Adrenal gland (tissue), 12 donors: ENCODE data around the gene CTNND2. TPM values are rescaled to one million over a fixed set of nuclear protein-coding genes. Genes with fewer than 3 reads are reported as not detected.

Experiments used
- DNase-seq, 7 donors: peaks; one replicate each; pipeline ENCODE4 v3.0.0-alpha.2; 2019 to 2020
- H3K27ac ChIP-seq, 5 donors: fragments of 200-600 bp; sonication (generic) in 4 of 5; 1 replicate in 3 of 5; 2 replicates in 2 of 5; pipeline versions ENCODE4 v1.5.1 to v1.8.0; 2016 to 2020; ENCODE audit warnings: mild to moderate bottlenecking in 1 of 5
- H3K27me3 ChIP-seq: fragments of 200-600 bp; 2 replicates; pipeline ENCODE4 v1.8.0; 2021
- H3K36me3 ChIP-seq, 2 donors: fragments of 200-600 bp; replicated peaks in 1 of 2; 1 replicate in 1 of 2; 2 replicates in 1 of 2; pipeline versions ENCODE4 v1.5.1 to v1.8.0; 2018 to 2022
- H3K4me1 ChIP-seq, 2 donors: fragments of 200-600 bp; replicated peaks in 1 of 2; 1 replicate in 1 of 2; 2 replicates in 1 of 2; pipeline versions ENCODE4 v1.5.1 to v1.8.0; 2018 to 2021
- H3K4me3 ChIP-seq, 4 donors: fragments of 200-600 bp; sonication (generic) in 3 of 4; one replicate each; pipeline ENCODE4 v1.5.1; 2016 to 2018
- H3K9me3 ChIP-seq, 3 donors: fragments of 200-600 bp; sonication (generic) in 1 of 3; replicated peaks in 1 of 3; 1 replicate in 2 of 3; 2 replicates in 1 of 3; pipeline versions ENCODE4 v1.5.1 to v1.8.0; 2016 to 2021
- CTCF ChIP-seq, 6 experiments: fragments of 450-650 bp in 4 of 6; fragments of 200-600 bp in 2 of 6; sonication (generic) in 1 of 6; IDR thresholded peaks; 1 replicate in 5 of 6; 2 replicates in 1 of 6; pipeline versions ENCODE4 v1.5.1 to v1.8.0; 2016 to 2021; ENCODE audit warnings: antibody characterized with exemption in 6 of 6, mild to moderate bottlenecking in 2 of 6, moderate library complexity in 1 of 6
- POLR2A ChIP-seq, 2 donors: fragments of 450-650 bp; IDR thresholded peaks; one replicate each; pipeline ENCODE4 v1.6.1; 2017; ENCODE audit warnings: antibody characterized with exemption in 2 of 2, mild to moderate bottlenecking in 2 of 2, moderate library complexity in 1 of 2
- WGBS, 4 donors: extraction: QIAGEN DNeasy Blood & Tissue Kit in 2 of 4; methylation state at CpG; one replicate each; pipeline versions ENCODE4 v1.1.5 to v1.1.7; 2013 to 2017; 5-methylcytosine and 5-hydroxymethylcytosine counted together
- intact Hi-C, 2 donors: fragments of 100-400 bp; cut with DNase I; formaldehyde crosslinking; loops; one replicate each; pipeline versions ENCODE4 v1.14.1 to v1.15.0; 2022 to 2023
- polyA plus RNA-seq, 3 donors: library from polyadenylated mRNA; stranded (reverse); fragments of 200-250 nt in 2 of 3; fragments of 350-450 nt in 1 of 3; fragmentation: Illumina TruSeq in 1 of 3; extraction: RNeasy Lipid Tissue Mini Kit (QIAGEN cat#74804) in 1 of 3; gene quantifications; one replicate each; pipeline ENCODE4 v1.2.3, GENCODE V29; 2013 to 2014
- total RNA-seq, 9 donors: library from RNA; depleted of rRNA in 4 of 9; stranded (reverse); fragments of >200 nt in 4 of 9; fragments of 120-200 nt in 1 of 9; fragmentation: NEBNext Ultra II Directional in 1 of 9; extraction: Animal tissue kit (Norgen Biotek cat#: 25700) in 1 of 9; gene quantifications; one replicate each; pipeline versions ENCODE4 v1.1.0 to v1.2.4, GENCODE V29; 2013 to 2023
- donor health status: healthy with polysubstance abuse.
- donor health status: Bipolar disorder and iron deficiency.
- donor health status: DM: yes; HTN: yes; CAD: no.
- donor health status: DM: no; HTN: no; CAD: no.
- donor health status: DM: no; HTN: no; CAD: no.
- donor health status: DM: yes; HTN: yes; CAD: no.

The CTNND2 gene
- total and polyA plus RNA-seq, 12 donors = 0.34 to 4.2 (median 1.1) TPM; not detected in 1

- WGBS, 4 donors = 75 to 80% (median 77%) methylated on average over 5 of the region's 5 CpGs
- H3K27ac ChIP-seq = no peak overlapping the region
- DNase-seq = no peak
- H3K9me3 ChIP-seq = no peaks in the 10 kb centered on the region
- intact Hi-C loops = no loop called here
- H3K27me3 ChIP-seq = no peaks in the 10 kb centered on the region
- TF ChIP-seq CTCF (IDR thresholded peaks at IDR 0.05) (no peak), POLR2A (IDR thresholded peaks at IDR 0.05) (no peak)
- no peaks in the 10 kb centered on the region for H3K36me3 ChIP-seq
- no peaks in the 10 kb centered on the region for H3K4me1 ChIP-seq
- H3K4me3 ChIP-seq = no peak overlapping the region
Measured at GRCh38 chr5:11289733-11290132, 614.5 kb downstream of the CTNND2 start.

- intact Hi-C loops = no loop called here
- Histone ChIP-seq H3K4me3 (no peak overlapping the region), H3K4me1 (no peaks in the 10 kb centered on the region), H3K9me3 (no peaks in the 10 kb centered on the region), H3K27me3 (no peaks in the 10 kb centered on the region), H3K27ac (no peak overlapping the region), H3K36me3 (no peaks in the 10 kb centered on the region)
- TF ChIP-seq CTCF (IDR thresholded peaks at IDR 0.05) (no peak), POLR2A (IDR thresholded peaks at IDR 0.05) (no peak)
- DNase-seq = no peak
- WGBS, 4 donors = 68 to 85% (median 75%) methylated on average over 4 of the region's 4 CpGs
Measured at GRCh38 chr5:11289208-11289607, 615.0 kb downstream of the CTNND2 start.

- H3K4me1 ChIP-seq = no peaks in the 10 kb centered on the region
- 77 to 92% (median 88%) methylated on average over 5 of the region's 5 CpGs for WGBS, 4 donors
- intact Hi-C loops = no loop called here
- no peaks in the 10 kb centered on the region for H3K36me3 ChIP-seq
- no peak for DNase-seq
- no peak for TF ChIP-seq CTCF (IDR thresholded peaks at IDR 0.05)
- no peak for TF ChIP-seq POLR2A (IDR thresholded peaks at IDR 0.05)
- no peak overlapping the region for H3K27ac ChIP-seq
- H3K27me3 ChIP-seq = no peaks in the 10 kb centered on the region
- H3K9me3 ChIP-seq = no peaks in the 10 kb centered on the region
- H3K4me3 ChIP-seq = no peak overlapping the region
Measured at GRCh38 chr5:11281842-11282241, 622.4 kb downstream of the CTNND2 start.

- H3K4me3 ChIP-seq = no peak overlapping the region
- H3K27me3 ChIP-seq = no peaks in the 10 kb centered on the region
- no peak for DNase-seq
- H3K4me1 ChIP-seq = no peaks in the 10 kb centered on the region
- H3K9me3 ChIP-seq = no peaks in the 10 kb centered on the region
- no peaks in the 10 kb centered on the region for H3K36me3 ChIP-seq
- no peak overlapping the region for H3K27ac ChIP-seq
- intact Hi-C loops = no loop called here
- WGBS, 4 donors = 81 to 87% (median 84%) methylated on average over 4 of the region's 4 CpGs
- TF ChIP-seq CTCF (IDR thresholded peaks at IDR 0.05) (no peak), POLR2A (IDR thresholded peaks at IDR 0.05) (no peak)
Measured at GRCh38 chr5:11277323-11277722, 626.9 kb downstream of the CTNND2 start.
